Measurements from ENCODE around the gene METTL21C.

METTL21C gene

GRCh38 chr13:102659168-102659713 is 35.6 kb downstream of the METTL21C start:
- no peak for TF ChIP-seq TAF1 (IDR thresholded peaks at IDR 0.05; ENCODE audit: borderline replicate concordance, insufficient read depth, low read length)
- no peak for TF ChIP-seq SIN3A (IDR thresholded peaks at IDR 0.05; ENCODE audit: borderline replicate concordance, insufficient read depth, low read length)
- TF ChIP-seq POLR2AphosphoS5 (IDR thresholded peaks at IDR 0.05; ENCODE audit: low read depth, low read length) = no peak
- no peak for TF ChIP-seq REST (IDR thresholded peaks at IDR 0.05; ENCODE audit: insufficient read depth in 1 of 2, low read depth in 2 of 2, low read length in 2 of 2)
- TF ChIP-seq FOXP2 (optimal IDR thresholded peaks at IDR 0.05; ENCODE audit: borderline replicate concordance, extremely low read depth, extremely low read length, insufficient read depth) = no peak

- TF ChIP-seq POLR2AphosphoS5 (IDR thresholded peaks at IDR 0.05; ENCODE audit: low read depth, low read length) = no peak
- no peak for TF ChIP-seq TAF1 (IDR thresholded peaks at IDR 0.05; ENCODE audit: borderline replicate concordance, insufficient read depth, low read length)
- TF ChIP-seq SIN3A (IDR thresholded peaks at IDR 0.05; ENCODE audit: borderline replicate concordance, insufficient read depth, low read length) = no peak
- no peak for TF ChIP-seq REST (IDR thresholded peaks at IDR 0.05; ENCODE audit: insufficient read depth in 1 of 2, low read depth in 2 of 2, low read length in 2 of 2)
- no peak for TF ChIP-seq FOXP2 (optimal IDR thresholded peaks at IDR 0.05; ENCODE audit: borderline replicate concordance, extremely low read depth, extremely low read length, insufficient read depth)
Observed at GRCh38 chr13:102658660-102659059, 36.2 kb downstream of the METTL21C start.

GRCh38 chr13:102657630-102658029 is 37.2 kb downstream of the METTL21C start:
- TF ChIP-seq SIN3A (IDR thresholded peaks at IDR 0.05; ENCODE audit: borderline replicate concordance, insufficient read depth, low read length) = no peak
- TF ChIP-seq POLR2AphosphoS5 (IDR thresholded peaks at IDR 0.05; ENCODE audit: low read depth, low read length) = no peak
- TF ChIP-seq TAF1 (IDR thresholded peaks at IDR 0.05; ENCODE audit: borderline replicate concordance, insufficient read depth, low read length) = no peak
- no peak for TF ChIP-seq FOXP2 (optimal IDR thresholded peaks at IDR 0.05; ENCODE audit: borderline replicate concordance, extremely low read depth, extremely low read length, insufficient read depth)
- TF ChIP-seq REST (IDR thresholded peaks at IDR 0.05; ENCODE audit: insufficient read depth in 1 of 2, low read depth in 2 of 2, low read length in 2 of 2) = no peak

- TF ChIP-seq POLR2AphosphoS5 (IDR thresholded peaks at IDR 0.05; ENCODE audit: low read depth, low read length) (no peak), SIN3A (IDR thresholded peaks at IDR 0.05; ENCODE audit: borderline replicate concordance, insufficient read depth, low read length) (no peak), TAF1 (IDR thresholded peaks at IDR 0.05; ENCODE audit: borderline replicate concordance, insufficient read depth, low read length) (no peak), REST (IDR thresholded peaks at IDR 0.05; ENCODE audit: insufficient read depth in 1 of 2, low read depth in 2 of 2, low read length in 2 of 2) (no peak), FOXP2 (optimal IDR thresholded peaks at IDR 0.05; ENCODE audit: borderline replicate concordance, extremely low read depth, extremely low read length, insufficient read depth) (no peak)
Observed at GRCh38 chr13:102654756-102655155, 40.1 kb downstream of the METTL21C start.

All from PFSK-1 (cell line).